HG02798 (cell line): ENCODE results near the gene NME9.

Experiments
- ATAC-seq: cut with Tn5 transposase; IDR thresholded peaks from one replicate; pipeline ENCODE4 v1.9.1; 2021; ENCODE audit warnings: mild to moderate bottlenecking; ENCODE audit not compliant: unreplicated experiment, poor library complexity

The NME9 gene

GRCh38 chr3:138297059-138297607, 32.5 kb downstream of the NME9 start:
- ATAC-seq: no peak

- no peak for ATAC-seq
These were observed 33.0 kb downstream of the NME9 start for GRCh38 chr3:138296639-138297038.

GRCh38 chr3:138289701-138290100, 40.0 kb downstream of the NME9 start:
- ATAC-seq: no peak

- ATAC-seq: no peak
These were observed 40.4 kb downstream of the NME9 start for GRCh38 chr3:138289260-138289659.

- ATAC-seq: no peak
These were observed 44.6 kb downstream of the NME9 start for GRCh38 chr3:138284957-138285477.

GRCh38 chr3:138284079-138284478, 45.6 kb downstream of the NME9 start:
- no peak for ATAC-seq

GRCh38 chr3:138282836-138283235, 46.8 kb downstream of the NME9 start:
- no peak for ATAC-seq

GRCh38 chr3:138281561-138281960, 48.1 kb downstream of the NME9 start:
- no peak for ATAC-seq

- ATAC-seq: no peak
These were observed 58.4 kb downstream of the NME9 start for GRCh38 chr3:138271189-138271794.

- no peak for ATAC-seq
These were observed 59.4 kb downstream of the NME9 start for GRCh38 chr3:138270245-138270644.

GRCh38 chr3:138267083-138267482, 62.6 kb downstream of the NME9 start:
- no peak for ATAC-seq

- ATAC-seq: no peak
These were observed 63.9 kb downstream of the NME9 start for GRCh38 chr3:138265745-138266144.

GRCh38 chr3:138263104-138263503, 66.5 kb downstream of the NME9 start:
- no peak for ATAC-seq

GRCh38 chr3:138260611-138261010, 69.0 kb downstream of the NME9 start:
- ATAC-seq: no peak

- ATAC-seq: no peak
These were observed 70.5 kb downstream of the NME9 start for GRCh38 chr3:138259126-138259525.

- no peak for ATAC-seq
These were observed 71.7 kb downstream of the NME9 start for GRCh38 chr3:138257986-138258385.

- no peak for ATAC-seq
These were observed 73.6 kb downstream of the NME9 start for GRCh38 chr3:138256022-138256421.

GRCh38 chr3:138254216-138254615, 75.4 kb downstream of the NME9 start:
- no peak for ATAC-seq

GRCh38 chr3:138253609-138254008, 76.0 kb downstream of the NME9 start:
- no peak for ATAC-seq
